A549 (cell line): Measurements from ENCODE around the gene NGB. TPM values are rescaled to one million over a fixed set of nuclear protein-coding genes. Genes with fewer than 3 reads are reported as not detected.

ENCODE experiments used
- ATAC-seq, 2 experiments: fragments of 200-7000 bp in 1 of 2; fragments of >200 bp in 1 of 2; cut with Nextera tagmentation in 1 of 2; cut with Tn5 transposase in 1 of 2; 3 replicates each; pipeline versions ENCODE4 v1.8.0 to v1.9.1; 2018 to 2020; ENCODE audit warnings: mild to moderate bottlenecking in 1 of 2, moderate library complexity in 1 of 2
- CTCF ChIA-PET: fragments of 300-600 bp; sonication (Branson Sonifier 250); formaldehyde crosslinking; extraction: SDS; loops from one replicate; lab custom pipeline; 2021; ENCODE audit warnings: antibody characterized with exemption, inconsistent platforms; lab: Yijun Ruan, JAX
- POLR2A ChIA-PET: fragments of 350-600 bp; formaldehyde crosslinking; extraction: SDS; loops from one replicate; lab custom pipeline; 2021; ENCODE audit warnings: antibody characterized with exemption, inconsistent platforms; lab: Yijun Ruan, JAX
- DNase-seq, 2 experiments: peaks; one replicate each; pipeline versions ENCODE4 v3.0.0 to v3.0.0-alpha.2; 2011 to 2016; ENCODE audit warnings: low read depth in 1 of 2, low spot score in 1 of 2
- FAIRE-seq: peaks from 2 replicates; lab custom pipeline; 2011; peaks lifted over from hg19 to GRCh38; lab: Jason Lieb, UNC
- H3K27ac ChIP-seq, 2 experiments: fragments of >200 bp; sonication (Bioruptor Twin); formaldehyde crosslinking; 3 replicates each; pipeline ENCODE4 v1.5.1; 2016 to 2017
- H3K4me1 ChIP-seq: fragments of >200 bp; sonication (Bioruptor Twin); formaldehyde crosslinking; 3 replicates; pipeline ENCODE4 v1.6.1; 2016
- H3K4me2 ChIP-seq: fragments of >200 bp; sonication (Bioruptor Twin); formaldehyde crosslinking; 3 replicates; pipeline ENCODE4 v1.6.1; 2016
- H3K4me3 ChIP-seq: fragments of >200 bp; sonication (Bioruptor Twin); formaldehyde crosslinking; 3 replicates; pipeline ENCODE4 v1.5.1; 2016
- H3K9me3 ChIP-seq: fragments of >200 bp; sonication (Bioruptor Twin); formaldehyde crosslinking; 3 replicates; pipeline ENCODE4 v1.6.1; 2016
- ATOH8 ChIP-seq: fragments of 250-450 bp; sonication (Bioruptor Pico); IDR thresholded peaks from 2 replicates; pipeline ENCODE4 v1.5.0; 2020; ENCODE audit warnings: low read depth, mild to moderate bottlenecking, moderate library complexity
- BHLHE40 ChIP-seq: IDR thresholded peaks from 2 replicates; pipeline ENCODE4 v1.6.1; 2012; ENCODE audit warnings: low read depth, low read length, inconsistent platforms
- CBX2 ChIP-seq: fragments of 200-600 bp; sonication (generic); IDR thresholded peaks from 2 replicates; pipeline ENCODE4 v1.6.1; 2016; ENCODE audit warnings: low read depth, mild to moderate bottlenecking, borderline replicate concordance
- CBX8 ChIP-seq: fragments of 200-600 bp; sonication (generic); IDR thresholded peaks from 2 replicates; pipeline ENCODE4 v1.6.1; 2016
- CEBPB ChIP-seq, 2 experiments: fragments of >200 bp in 1 of 2; sonication (Bioruptor Twin) in 1 of 2; formaldehyde crosslinking in 1 of 2; IDR thresholded peaks; 2 replicates each; pipeline ENCODE4 v1.6.1; 2012 to 2016
- CHD2 ChIP-seq: fragments of 150-350 bp; IDR thresholded peaks from 2 replicates; pipeline ENCODE4 v1.6.1; 2014; ENCODE audit warnings: low read length; ENCODE audit not compliant: partially characterized antibody
- EHF ChIP-seq: fragments of 250-450 bp; sonication (Bioruptor Pico); IDR thresholded peaks from 2 replicates; pipeline ENCODE4 v1.5.0; 2020; ENCODE audit warnings: mild to moderate bottlenecking
- EHMT2 ChIP-seq: fragments of 200-600 bp; sonication (generic); IDR thresholded peaks from 2 replicates; pipeline ENCODE4 v1.6.1; 2016; ENCODE audit warnings: antibody characterized with exemption, low read depth, mild to moderate bottlenecking, moderate library complexity
- EP300 ChIP-seq, 2 experiments: fragments of >200 bp; sonication (Bioruptor Twin); formaldehyde crosslinking; IDR thresholded peaks; 2 replicates in 1 of 2; 3 replicates in 1 of 2; pipeline ENCODE4 v1.6.1; 2016 to 2017
- FOSB ChIP-seq: fragments of 250-450 bp; sonication (Bioruptor Pico); IDR thresholded peaks from 2 replicates; pipeline ENCODE4 v1.5.0; 2020; ENCODE audit warnings: mild to moderate bottlenecking, moderate library complexity
- GATA3 ChIP-seq: IDR thresholded peaks from 2 replicates; pipeline ENCODE4 v1.6.1; 2012; ENCODE audit warnings: borderline replicate concordance
- HDAC2 ChIP-seq: fragments of 200-600 bp; sonication (generic); IDR thresholded peaks from 2 replicates; pipeline ENCODE4 v1.6.1; 2016
- HEYL ChIP-seq: fragments of 250-450 bp; sonication (Bioruptor Pico); IDR thresholded peaks from 2 replicates; pipeline ENCODE4 v1.8.0; 2021; ENCODE audit warnings: mild to moderate bottlenecking, moderate library complexity
- HMGXB4 ChIP-seq: fragments of 250-450 bp; sonication (Bioruptor Pico); IDR thresholded peaks from 2 replicates; pipeline ENCODE4 v1.5.0; 2021; ENCODE audit warnings: mild to moderate bottlenecking, moderate library complexity, borderline replicate concordance
- JUN ChIP-seq, 2 experiments: fragments of >200 bp; sonication (Bioruptor Twin); formaldehyde crosslinking; IDR thresholded peaks; 2 replicates in 1 of 2; 3 replicates in 1 of 2; pipeline ENCODE4 v1.6.1; 2016 to 2017
- JUNB ChIP-seq: fragments of >200 bp; sonication (Bioruptor Twin); formaldehyde crosslinking; IDR thresholded peaks from 2 replicates; pipeline ENCODE4 v1.6.1; 2016
- KDM1A ChIP-seq: fragments of 200-600 bp; sonication (generic); IDR thresholded peaks from 2 replicates; pipeline ENCODE4 v1.6.1; 2016; ENCODE audit warnings: low read depth, mild to moderate bottlenecking
- MAX ChIP-seq: IDR thresholded peaks from 2 replicates; pipeline ENCODE4 v1.6.1; 2012
- MAZ ChIP-seq: fragments of 150-350 bp; IDR thresholded peaks from 2 replicates; pipeline ENCODE4 v1.6.1; 2014; ENCODE audit warnings: antibody characterized with exemption, low read depth, low read length, borderline replicate concordance
- NFE2L2 ChIP-seq: fragments of 150-350 bp; conservative IDR thresholded peaks from 2 replicates; pipeline ENCODE4 v1.6.1; 2014; ENCODE audit warnings: low read length
- POLR2A ChIP-seq: IDR thresholded peaks from 2 replicates; pipeline ENCODE4 v1.6.1; 2012; ENCODE audit warnings: mild to moderate bottlenecking, low read length
- RARB ChIP-seq: fragments of 250-450 bp; sonication (Bioruptor Pico); IDR thresholded peaks from 2 replicates; pipeline ENCODE4 v1.8.0; 2021; ENCODE audit warnings: mild to moderate bottlenecking, moderate library complexity
- SREBF2 ChIP-seq: fragments of 450-650 bp; IDR thresholded peaks from 2 replicates; pipeline ENCODE4 v1.6.1; 2014; ENCODE audit warnings: mild to moderate bottlenecking, moderate library complexity
- TFCP2L1 ChIP-seq: fragments of 250-450 bp; sonication (Bioruptor Pico); IDR thresholded peaks from 2 replicates; pipeline ENCODE4 v1.5.0; 2021; ENCODE audit warnings: mild to moderate bottlenecking
- ZC3H11A ChIP-seq: fragments of 450-650 bp; IDR thresholded peaks from 2 replicates; pipeline ENCODE4 v1.6.1; 2014; ENCODE audit warnings: antibody characterized with exemption, mild to moderate bottlenecking
- ZFP36 ChIP-seq: fragments of 450-650 bp; IDR thresholded peaks from 2 replicates; pipeline ENCODE4 v1.6.1; 2014; ENCODE audit warnings: borderline replicate concordance; ENCODE audit not compliant: partially characterized antibody
- ZNF302 ChIP-seq: fragments of 250-450 bp; sonication (Bioruptor Pico); IDR thresholded peaks from 2 replicates; pipeline ENCODE4 v1.9.0; 2021; ENCODE audit warnings: inconsistent platforms, mild to moderate bottlenecking, moderate library complexity
- ZSCAN20 ChIP-seq: fragments of 250-450 bp; sonication (Bioruptor Pico); IDR thresholded peaks from 2 replicates; pipeline ENCODE4 v1.8.0; 2022; ENCODE audit warnings: mild to moderate bottlenecking, moderate library complexity
- WGBS: methylation state at CpG from one replicate; pipeline ENCODE4 v1.1.6; 2017; ENCODE audit errors: missing lambda C conversion rate; 5-methylcytosine and 5-hydroxymethylcytosine counted together
- polyA plus RNA-seq, 4 experiments: library from polyadenylated mRNA; depleted of rRNA in 3 of 4; stranded (reverse); fragments of >200 nt; fragmentation: RNase III in 1 of 4; extraction: RNeasy Plus Mini Kit Qiagen cat#74134 plus additional on column Dnase treatment in 1 of 4; gene quantifications; 2 replicates in 3 of 4; 3 replicates in 1 of 4; pipeline ENCODE4 v1.2.3, GENCODE V29; 2011 to 2017
- TF ChIP-seq, protein P1 (sequence below): fragments of >200 bp; sonication (Bioruptor Twin); formaldehyde crosslinking; IDR thresholded peaks from 3 replicates; pipeline ENCODE4 v1.6.1; 2016

The NGB gene
- polyA plus RNA-seq, 2 of the 4 experiments (the other 2 are of a cell fraction), result not detected

DNA sequence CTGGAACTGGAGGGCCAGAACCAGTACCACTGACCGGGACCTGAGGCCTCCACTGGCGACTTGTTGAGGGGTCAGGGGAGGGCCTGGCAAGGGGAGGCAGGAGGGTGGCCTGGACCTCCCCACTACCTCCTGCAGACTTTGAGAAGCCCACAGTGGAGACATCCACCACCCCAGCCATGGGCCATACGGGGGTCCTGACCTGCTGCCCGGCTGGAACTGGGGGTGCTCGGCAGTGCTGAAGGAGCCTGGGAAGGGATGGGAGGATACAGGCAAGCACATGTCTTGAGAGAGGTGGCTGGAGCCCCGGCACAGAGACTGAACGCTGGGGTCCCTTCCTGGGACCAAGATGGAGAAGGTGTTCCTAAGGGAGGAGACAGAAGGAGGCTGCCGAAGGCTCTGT is 14.3 kb downstream of the NGB start (continued):
- no peak for TF ChIP-seq ATOH8 (CRISPR knock-in tag)
- no peak for TF ChIP-seq ZSCAN20 (CRISPR knock-in tag)
- no peak for TF ChIP-seq JUN (IDR thresholded peaks at IDR 0.05)
- TF ChIP-seq, all 56 proteins: peak for 0

DNA sequence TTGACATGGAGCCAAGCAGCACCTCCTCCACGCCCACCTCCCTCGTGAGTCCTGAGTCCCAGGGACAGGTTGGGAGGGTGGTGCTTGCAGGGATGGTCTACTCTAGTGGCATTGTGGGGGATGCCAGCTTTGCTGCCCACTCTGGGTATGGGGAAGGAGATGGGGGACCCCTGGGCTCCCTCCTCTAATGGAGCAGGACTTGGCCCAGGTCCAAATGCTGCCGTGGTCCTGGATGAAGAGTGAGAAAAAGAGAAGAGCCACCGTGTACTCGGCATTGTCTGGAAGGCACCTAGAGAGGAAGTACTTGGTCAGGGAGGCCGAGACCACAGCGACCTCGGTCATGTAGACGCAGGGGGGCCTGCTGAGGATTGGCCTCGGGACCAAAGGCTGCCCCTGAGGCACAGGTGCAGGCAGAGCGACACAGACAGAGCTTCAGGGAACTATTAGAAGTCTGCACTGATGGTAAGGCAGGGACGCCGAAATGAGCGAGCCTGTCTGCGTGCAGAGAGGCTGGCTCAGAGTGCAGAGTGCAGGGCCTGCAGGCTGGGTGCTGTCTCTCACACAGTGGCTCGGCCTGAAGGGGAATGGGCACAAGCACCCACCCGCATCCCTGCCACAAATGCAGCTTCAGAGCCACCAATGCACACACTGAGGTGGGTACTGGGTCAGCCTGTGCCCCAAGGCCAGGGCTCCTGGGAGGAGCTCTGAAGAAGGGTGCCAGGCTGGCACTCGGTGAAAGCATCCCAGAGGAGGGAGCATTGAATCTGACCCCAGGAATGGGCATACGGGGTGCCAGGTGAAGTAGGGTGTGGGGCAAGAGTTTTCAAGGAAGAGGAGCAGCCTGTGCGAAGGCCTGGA is 17.4 kb downstream of the NGB start:
- no peaks in the 10 kb centered on the region for H3K4me1 ChIP-seq
- DNase-seq (no peak), ATAC-seq (peak in 1 of 2 experiments; percentile 19; a peak in 1 of 6 replicates), FAIRE-seq (no peak)
- no peak overlapping the region for H3K27ac ChIP-seq
- H3K4me3 ChIP-seq, result no peak overlapping the region
- no peaks in the 10 kb centered on the region for H3K9me3 ChIP-seq
- 42% methylated on average over 17 of the region's 20 CpGs for WGBS
- no peak overlapping the region for H3K4me2 ChIP-seq
- CTCF ChIA-PET, result no interaction called here
- POLR2A ChIA-PET, result no interaction called here
- TF ChIP-seq CBX8 (no peak), GATA3 (no peak), ZNF302 (CRISPR knock-in tag) (no peak), EP300 (IDR thresholded peaks at IDR 0.05) (no peak), HEYL (no peak), TFCP2L1 (CRISPR knock-in tag) (no peak), EHMT2 (no peak), RARB (CRISPR knock-in tag) (no peak), CEBPB (IDR thresholded peaks at IDR 0.05) (no peak), ATOH8 (CRISPR knock-in tag) (no peak), KDM1A (no peak), HMGXB4 (no peak), HDAC2 (no peak), FOSB (CRISPR knock-in tag) (no peak), JUNB (no peak), ZC3H11A (no peak), SREBF2 (no peak)

DNA sequence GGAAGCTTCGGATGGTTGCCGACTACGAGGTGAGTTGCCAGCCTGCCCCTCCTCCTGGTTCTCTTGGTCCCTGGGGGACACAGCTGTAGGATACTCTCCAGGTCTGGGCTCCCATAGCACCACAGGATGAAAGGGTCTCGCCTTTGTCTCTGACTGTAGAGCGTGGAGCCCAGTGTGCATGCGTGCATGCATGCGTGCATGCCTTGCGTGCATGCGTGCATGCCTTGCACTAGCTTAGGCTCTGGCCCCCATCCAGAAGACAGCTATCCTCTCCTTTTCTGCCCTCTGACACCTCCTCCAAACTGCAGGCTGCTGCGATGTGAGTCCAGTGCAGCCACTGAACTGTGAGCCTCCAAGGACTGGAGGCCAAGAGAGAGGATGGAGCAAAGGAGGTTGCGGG is 19.1 kb downstream of the NGB start:
- FAIRE-seq (no peak), ATAC-seq (no peak), DNase-seq (no peak)
- no peak for TF ChIP-seq NFE2L2
- TF ChIP-seq TFCP2L1 (CRISPR knock-in tag), result no peak
- TF ChIP-seq MAX, result no peak
- TF ChIP-seq, protein P1, sequence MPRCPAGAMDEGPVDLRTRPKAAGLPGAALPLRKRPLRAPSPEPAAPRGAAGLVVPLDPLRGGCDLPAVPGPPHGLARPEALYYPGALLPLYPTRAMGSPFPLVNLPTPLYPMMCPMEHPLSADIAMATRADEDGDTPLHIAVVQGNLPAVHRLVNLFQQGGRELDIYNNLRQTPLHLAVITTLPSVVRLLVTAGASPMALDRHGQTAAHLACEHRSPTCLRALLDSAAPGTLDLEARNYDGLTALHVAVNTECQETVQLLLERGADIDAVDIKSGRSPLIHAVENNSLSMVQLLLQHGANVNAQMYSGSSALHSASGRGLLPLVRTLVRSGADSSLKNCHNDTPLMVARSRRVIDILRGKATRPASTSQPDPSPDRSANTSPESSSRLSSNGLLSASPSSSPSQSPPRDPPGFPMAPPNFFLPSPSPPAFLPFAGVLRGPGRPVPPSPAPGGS, result no peak
- no peak for TF ChIP-seq MAZ
- TF ChIP-seq HEYL, result no peak
- no peak for TF ChIP-seq CBX2
- TF ChIP-seq POLR2A, result no peak
- TF ChIP-seq EHF (CRISPR knock-in tag), result no peak
- no peak for TF ChIP-seq CHD2
- TF ChIP-seq BHLHE40, result no peak
- TF ChIP-seq ZFP36, result no peak
- Histone ChIP-seq H3K4me2 (no peak overlapping the region), H3K4me3 (no peak overlapping the region), H3K4me1 (no peaks in the 10 kb centered on the region), H3K9me3 (no peaks in the 10 kb centered on the region), H3K27ac (no peak overlapping the region)
- ChIA-PET CTCF (no interaction called here), POLR2A (no interaction called here)
- WGBS, result 76% methylated on average over 11 of the region's 11 CpGs
